SU-DHL-6 (cell line): ENCODE results near the gene JOSD1.

Experiments used
- EZH2phosphoT487 ChIP-seq: fragments of 200-600 bp; sonication (generic), shearing (Covaris generic); conservative IDR thresholded peaks from 2 replicates; pipeline ENCODE4 v1.6.1; 2018; ENCODE audit warnings: mild to moderate bottlenecking, antibody characterized with exemption, low read length, moderate library complexity, mixed read lengths
- TF ChIP-seq, protein P1 (sequence below): fragments of 200-600 bp; sonication (generic); IDR thresholded peaks from one replicate; pipeline ENCODE4 v1.5.1; 2017; ENCODE audit warnings: antibody characterized with exemption, mild to moderate bottlenecking, low read length, moderate library complexity; ENCODE audit not compliant: insufficient read depth, poor library complexity, severe bottlenecking

DNA sequence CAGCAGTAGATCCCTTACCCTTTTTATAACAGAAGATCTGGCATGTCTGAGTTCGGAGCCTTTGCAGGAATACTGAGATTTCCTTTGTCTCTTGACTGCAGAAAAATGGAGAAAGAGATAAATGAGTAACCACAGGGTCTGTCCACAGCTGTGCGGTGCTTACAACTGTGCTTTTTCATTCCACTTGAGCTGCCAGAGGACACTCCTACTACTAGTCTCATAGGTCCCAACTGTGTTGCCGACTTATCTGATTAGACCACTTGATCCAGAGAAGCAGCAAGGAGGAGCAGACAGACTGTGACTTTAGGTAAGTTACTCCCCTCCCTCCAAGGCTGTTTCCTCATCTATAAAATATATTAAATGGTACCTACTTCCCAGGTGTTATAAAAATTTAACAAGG lies 62.0 kb downstream of the JOSD1 start:
- TF ChIP-seq, protein P1, sequence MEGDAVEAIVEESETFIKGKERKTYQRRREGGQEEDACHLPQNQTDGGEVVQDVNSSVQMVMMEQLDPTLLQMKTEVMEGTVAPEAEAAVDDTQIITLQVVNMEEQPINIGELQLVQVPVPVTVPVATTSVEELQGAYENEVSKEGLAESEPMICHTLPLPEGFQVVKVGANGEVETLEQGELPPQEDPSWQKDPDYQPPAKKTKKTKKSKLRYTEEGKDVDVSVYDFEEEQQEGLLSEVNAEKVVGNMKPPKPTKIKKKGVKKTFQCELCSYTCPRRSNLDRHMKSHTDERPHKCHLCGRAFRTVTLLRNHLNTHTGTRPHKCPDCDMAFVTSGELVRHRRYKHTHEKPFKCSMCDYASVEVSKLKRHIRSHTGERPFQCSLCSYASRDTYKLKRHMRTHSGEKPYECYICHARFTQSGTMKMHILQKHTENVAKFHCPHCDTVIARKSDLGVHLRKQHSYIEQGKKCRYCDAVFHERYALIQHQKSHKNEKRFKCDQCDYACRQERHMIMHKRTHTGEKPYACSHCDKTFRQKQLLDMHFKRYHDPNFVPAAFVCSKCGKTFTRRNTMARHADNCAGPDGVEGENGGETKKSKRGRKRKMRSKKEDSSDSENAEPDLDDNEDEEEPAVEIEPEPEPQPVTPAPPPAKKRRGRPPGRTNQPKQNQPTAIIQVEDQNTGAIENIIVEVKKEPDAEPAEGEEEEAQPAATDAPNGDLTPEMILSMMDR: no peak
- no peak for TF ChIP-seq EZH2phosphoT487
